Activated T-cell treated with anti-CD3 and anti-CD28 coated beads for 1 hour (primary cell): ENCODE data around the gene EPHA3.
"Not testable (repeated sequence)": the region's sequence is repeated elsewhere in the genome, so short reads cannot be mapped to it uniquely, and the experiment has no call there.

ENCODE experiments used
- DNase-seq: peaks from one replicate; pipeline ENCODE4 v3.0.0-alpha.2; 2020; ENCODE audit warnings: low read depth

Gene EPHA3

GRCh38 chr3:89287902-89288508 is 180.6 kb downstream of the EPHA3 start:
- DNase-seq, result no peak

- DNase-seq, result no peak
Measured at GRCh38 chr3:89289574-89290190, 182.3 kb downstream of the EPHA3 start.

GRCh38 chr3:89297199-89297598 is 189.8 kb downstream of the EPHA3 start:
- no peak for DNase-seq

- no peak for DNase-seq
Measured at GRCh38 chr3:89300526-89300925, 193.1 kb downstream of the EPHA3 start.

GRCh38 chr3:89300981-89301380 is 193.6 kb downstream of the EPHA3 start:
- no peak for DNase-seq

- DNase-seq, result no peak
Measured at GRCh38 chr3:89303701-89304100, 196.3 kb downstream of the EPHA3 start.

GRCh38 chr3:89306540-89306939 is 199.1 kb downstream of the EPHA3 start:
- DNase-seq, result no peak

- no peak for DNase-seq
Measured at GRCh38 chr3:89311581-89311980, 204.2 kb downstream of the EPHA3 start.

- no peak for DNase-seq
Measured at GRCh38 chr3:89312141-89312540, 204.7 kb downstream of the EPHA3 start.

GRCh38 chr3:89314454-89315098 is 207.2 kb downstream of the EPHA3 start:
- no peak for DNase-seq

GRCh38 chr3:89315750-89316470 is 208.5 kb downstream of the EPHA3 start:
- DNase-seq, result no peak

GRCh38 chr3:89320186-89320585 is 212.8 kb downstream of the EPHA3 start:
- no peak for DNase-seq

GRCh38 chr3:89326997-89327396 is 219.6 kb downstream of the EPHA3 start:
- no peak for DNase-seq

- no peak for DNase-seq
Measured at GRCh38 chr3:89332386-89332785, 225.0 kb downstream of the EPHA3 start.

GRCh38 chr3:89332793-89333192 is 225.4 kb downstream of the EPHA3 start:
- DNase-seq, result no peak

- no peak for DNase-seq
Measured at GRCh38 chr3:89335693-89336092, 228.3 kb downstream of the EPHA3 start.

- DNase-seq, result no peak
Measured at GRCh38 chr3:89340408-89340807, 233.0 kb downstream of the EPHA3 start.

- DNase-seq, result no peak
Measured at GRCh38 chr3:89344076-89344475, 236.7 kb downstream of the EPHA3 start.

- DNase-seq, result not testable (repeated sequence)
Measured at GRCh38 chr3:89350935-89351334, 243.5 kb downstream of the EPHA3 start.

GRCh38 chr3:89353465-89353864 is 246.0 kb downstream of the EPHA3 start:
- no peak for DNase-seq

GRCh38 chr3:89358281-89358680 is 250.9 kb downstream of the EPHA3 start:
- DNase-seq, result no peak

- no peak for DNase-seq
Measured at GRCh38 chr3:89360156-89360555, 252.7 kb downstream of the EPHA3 start.

- no peak for DNase-seq
Measured at GRCh38 chr3:89362496-89362895, 255.1 kb downstream of the EPHA3 start.
